Measurements from ENCODE around the gene SCGB3A2. TPM values are rescaled to one million over a fixed set of nuclear protein-coding genes. Genes with fewer than 3 reads are reported as not detected.
"Not testable (repeated sequence)": the region's sequence is repeated elsewhere in the genome, so short reads cannot be mapped to it uniquely, and the experiment has no call there.

SCGB3A2 gene
- total and polyA plus RNA-seq, 2 donors (not counting 3 experiments of a cell fraction or from before 2014, with no cell fraction given): not detected

- TF ChIP-seq POLR2A (IDR thresholded peaks at IDR 0.05; ENCODE audit: low read depth, low read length): no peak
- TF ChIP-seq MYC (IDR thresholded peaks at IDR 0.05; ENCODE audit: low read depth, low read length): no peak
- TF ChIP-seq, protein P1, sequence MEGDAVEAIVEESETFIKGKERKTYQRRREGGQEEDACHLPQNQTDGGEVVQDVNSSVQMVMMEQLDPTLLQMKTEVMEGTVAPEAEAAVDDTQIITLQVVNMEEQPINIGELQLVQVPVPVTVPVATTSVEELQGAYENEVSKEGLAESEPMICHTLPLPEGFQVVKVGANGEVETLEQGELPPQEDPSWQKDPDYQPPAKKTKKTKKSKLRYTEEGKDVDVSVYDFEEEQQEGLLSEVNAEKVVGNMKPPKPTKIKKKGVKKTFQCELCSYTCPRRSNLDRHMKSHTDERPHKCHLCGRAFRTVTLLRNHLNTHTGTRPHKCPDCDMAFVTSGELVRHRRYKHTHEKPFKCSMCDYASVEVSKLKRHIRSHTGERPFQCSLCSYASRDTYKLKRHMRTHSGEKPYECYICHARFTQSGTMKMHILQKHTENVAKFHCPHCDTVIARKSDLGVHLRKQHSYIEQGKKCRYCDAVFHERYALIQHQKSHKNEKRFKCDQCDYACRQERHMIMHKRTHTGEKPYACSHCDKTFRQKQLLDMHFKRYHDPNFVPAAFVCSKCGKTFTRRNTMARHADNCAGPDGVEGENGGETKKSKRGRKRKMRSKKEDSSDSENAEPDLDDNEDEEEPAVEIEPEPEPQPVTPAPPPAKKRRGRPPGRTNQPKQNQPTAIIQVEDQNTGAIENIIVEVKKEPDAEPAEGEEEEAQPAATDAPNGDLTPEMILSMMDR (IDR thresholded peaks at IDR 0.05; ENCODE audit: extremely low read depth in 1 of 2, insufficient read depth in 1 of 2, low read depth in 1 of 2, low read length in 2 of 2): no peak
- TF ChIP-seq GATA2 (IDR thresholded peaks at IDR 0.05; ENCODE audit: insufficient read depth, insufficient read length, low read depth, low read length): no peak
- TF ChIP-seq EZH2 (IDR thresholded peaks at IDR 0.05; ENCODE audit: borderline replicate concordance, low read depth, low read length, severe bottlenecking): no peak
- no peak for TF ChIP-seq POLR2AphosphoS5 (IDR thresholded peaks at IDR 0.05; ENCODE audit: insufficient read depth, low read depth, low read length)
- no peak for TF ChIP-seq JUN (IDR thresholded peaks at IDR 0.05; ENCODE audit: borderline replicate concordance, insufficient read depth, insufficient read length, low read depth)
- TF ChIP-seq, protein P2, sequence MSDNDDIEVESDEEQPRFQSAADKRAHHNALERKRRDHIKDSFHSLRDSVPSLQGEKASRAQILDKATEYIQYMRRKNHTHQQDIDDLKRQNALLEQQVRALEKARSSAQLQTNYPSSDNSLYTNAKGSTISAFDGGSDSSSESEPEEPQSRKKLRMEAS (IDR thresholded peaks at IDR 0.05; ENCODE audit: insufficient read depth, insufficient read length): no peak
- TF ChIP-seq FOS (IDR thresholded peaks at IDR 0.05; ENCODE audit: borderline replicate concordance, insufficient read depth, low read length): no peak
- Histone ChIP-seq H3K9ac (replicated peaks; ENCODE audit: extremely low read depth, insufficient read depth, low read length) (no peak overlapping the region), H3K9me3 (replicated peaks; ENCODE audit: control insufficient read depth, insufficient read depth, low read length) (no peaks in the 10 kb centered on the region), H2AFZ (ENCODE audit: low read depth, low read length) (no peak overlapping the region), H3K4me3 (replicated peaks in 1 of 3; ENCODE audit: insufficient read depth in 1 of 3, low read depth in 1 of 3, low read length in 3 of 3) (no peak overlapping the region), H3K36me3 (ENCODE audit: control insufficient read depth in 2 of 2, extremely low read depth in 1 of 2, insufficient read depth in 2 of 2, low read length in 2 of 2) (no peaks in the 10 kb centered on the region), H3K9me1 (replicated peaks; ENCODE audit: control insufficient read depth, extremely low read depth, insufficient read depth, low read length) (no peaks in the 10 kb centered on the region), H3K79me2 (ENCODE audit: control insufficient read depth, insufficient read depth, low read length) (no peaks in the 10 kb centered on the region), H3K4me1 (ENCODE audit: control insufficient read depth, extremely low read depth, insufficient read depth, low read length) (no peaks in the 10 kb centered on the region), H3K4me2 (ENCODE audit: insufficient read depth, low read length) (no peak overlapping the region), H3K27me3 (ENCODE audit: control insufficient read depth in 2 of 2, insufficient read depth in 2 of 2, low read length in 2 of 2) (no peaks in the 10 kb centered on the region), H4K20me1 (replicated peaks; ENCODE audit: control insufficient read depth, extremely low read depth, insufficient read depth, low read length) (no peaks in the 10 kb centered on the region), H3K27ac (ENCODE audit: insufficient read depth, low read depth, low read length) (no peak overlapping the region)
- ChIA-PET POLR2A (no interaction called here), CTCF (interaction anchor here (0.7 to 1.4 kb wide), 3 partner anchors 11 to 389 kb away, joined by 3 to 6 read pairs (median 4); no protein-coding TSS in a partner anchor)
- no TSS peak for BruUV-seq (replicated peaks)
- intact Hi-C loops (cut with micrococcal nuclease) (no loop called here), dilution Hi-C loops (cut with MboI; ENCODE audit: extremely low pct_ligation_motif_present, low sequenced_read_pairs) (no loop called here)
- no peak for DNase-seq (ENCODE audit: low read depth, low spot score)
- FAIRE-seq: no peak
Measured at GRCh38 chr5:147869112-147869511, 9.4 kb upstream of the SCGB3A2 start.

- intact Hi-C loops (cut with micrococcal nuclease); dilution Hi-C loops (cut with MboI; ENCODE audit: extremely low pct_ligation_motif_present, low sequenced_read_pairs); POLR2A ChIA-PET; DNase-seq (ENCODE audit: low read depth, low spot score); H3K4me1 ChIP-seq (ENCODE audit: control insufficient read depth, extremely low read depth, insufficient read depth, low read length); BruUV-seq (replicated peaks); FAIRE-seq; H3K27ac ChIP-seq (ENCODE audit: insufficient read depth, low read depth, low read length); H2AFZ ChIP-seq (ENCODE audit: low read depth, low read length); H3K36me3 ChIP-seq (ENCODE audit: control insufficient read depth in 2 of 2, extremely low read depth in 1 of 2, insufficient read depth in 2 of 2, low read length in 2 of 2); H3K4me2 ChIP-seq (ENCODE audit: insufficient read depth, low read length); H3K79me2 ChIP-seq (ENCODE audit: control insufficient read depth, insufficient read depth, low read length); H3K9me1 ChIP-seq (replicated peaks; ENCODE audit: control insufficient read depth, extremely low read depth, insufficient read depth, low read length); H3K4me3 ChIP-seq (replicated peaks in 1 of 3; ENCODE audit: insufficient read depth in 1 of 3, low read depth in 1 of 3, low read length in 3 of 3); H3K9ac ChIP-seq (replicated peaks; ENCODE audit: extremely low read depth, insufficient read depth, low read length); H3K27me3 ChIP-seq (ENCODE audit: control insufficient read depth in 2 of 2, insufficient read depth in 2 of 2, low read length in 2 of 2); H4K20me1 ChIP-seq (replicated peaks; ENCODE audit: control insufficient read depth, extremely low read depth, insufficient read depth, low read length); H3K9me3 ChIP-seq (replicated peaks; ENCODE audit: control insufficient read depth, insufficient read depth, low read length): not testable (repeated sequence)
- CTCF ChIA-PET: interaction anchor here (1.1 to 1.4 kb wide), 2 partner anchors 12 to 63 kb away, joined by 4 to 6 read pairs; no protein-coding TSS in a partner anchor
Measured at GRCh38 chr5:147869892-147870291, 8.6 kb upstream of the SCGB3A2 start.

DNA sequence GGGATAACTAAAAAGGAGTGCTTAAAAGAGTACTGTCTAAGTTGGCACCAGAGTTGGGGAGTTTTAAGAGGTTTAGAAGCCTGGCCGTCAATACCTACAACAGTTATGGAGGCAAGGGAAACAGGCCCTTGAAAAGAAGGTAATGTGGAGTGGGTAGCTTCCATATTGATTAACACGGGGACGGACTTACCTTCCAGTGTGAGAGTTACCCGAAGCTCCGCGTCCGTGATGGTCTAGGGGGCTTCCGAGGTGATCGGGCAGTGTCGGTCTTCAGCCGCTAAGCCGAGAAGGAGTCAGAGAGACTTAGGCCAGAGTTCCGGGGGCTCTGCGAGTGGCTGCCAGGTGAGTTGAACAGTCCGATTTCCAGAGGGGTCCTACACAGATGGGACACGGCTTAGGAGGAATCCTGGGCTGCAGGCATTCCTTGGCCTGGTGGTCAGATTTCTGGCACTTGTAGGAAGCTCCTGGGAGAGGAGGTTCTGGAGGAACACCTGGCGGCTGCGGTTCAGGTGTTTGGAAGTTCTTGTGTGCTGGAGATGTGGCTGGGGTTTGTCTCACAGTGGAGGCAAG lies 6.4 kb upstream of the SCGB3A2 start:
- H3K9me3 ChIP-seq (replicated peaks; ENCODE audit: control insufficient read depth, insufficient read depth, low read length); H3K4me1 ChIP-seq (ENCODE audit: control insufficient read depth, extremely low read depth, insufficient read depth, low read length); H3K9me1 ChIP-seq (replicated peaks; ENCODE audit: control insufficient read depth, extremely low read depth, insufficient read depth, low read length); H3K36me3 ChIP-seq (ENCODE audit: control insufficient read depth in 2 of 2, extremely low read depth in 1 of 2, insufficient read depth in 2 of 2, low read length in 2 of 2); FAIRE-seq; dilution Hi-C loops (cut with MboI; ENCODE audit: extremely low pct_ligation_motif_present, low sequenced_read_pairs); BruUV-seq (replicated peaks); CTCF ChIA-PET; intact Hi-C loops (cut with micrococcal nuclease); H3K4me2 ChIP-seq (ENCODE audit: insufficient read depth, low read length); H3K79me2 ChIP-seq (ENCODE audit: control insufficient read depth, insufficient read depth, low read length); H3K4me3 ChIP-seq (replicated peaks in 1 of 3; ENCODE audit: insufficient read depth in 1 of 3, low read depth in 1 of 3, low read length in 3 of 3); H3K27me3 ChIP-seq (ENCODE audit: control insufficient read depth in 2 of 2, insufficient read depth in 2 of 2, low read length in 2 of 2); DNase-seq (ENCODE audit: low read depth, low spot score); H3K9ac ChIP-seq (replicated peaks; ENCODE audit: extremely low read depth, insufficient read depth, low read length); H4K20me1 ChIP-seq (replicated peaks; ENCODE audit: control insufficient read depth, extremely low read depth, insufficient read depth, low read length); H2AFZ ChIP-seq (ENCODE audit: low read depth, low read length); H3K27ac ChIP-seq (ENCODE audit: insufficient read depth, low read depth, low read length); POLR2A ChIA-PET: not testable (repeated sequence)
